Esophagus muscularis mucosa (tissue), 4 donors: ENCODE measurements around the gene DAB2IP. TPM values are rescaled to one million over a fixed set of nuclear protein-coding genes. Genes with fewer than 3 reads are reported as not detected.

Experiments
- DNase-seq: peaks from one replicate; pipeline ENCODE4 v3.0.0-alpha.2; 2017; ENCODE audit errors: extremely low spot score
- H3K27ac ChIP-seq, 4 donors: fragments of 200-600 bp; sonication (generic); replicated peaks in 1 of 4; 1 replicate in 3 of 4; 2 replicates in 1 of 4; pipeline ENCODE4 v1.5.1; 2016 to 2019; ENCODE audit warnings: mild to moderate bottlenecking in 1 of 4
- H3K27me3 ChIP-seq, 4 donors: fragments of 200-600 bp; sonication (generic); one replicate each; pipeline versions ENCODE4 v1.5.1 to v1.6.0; 2016 to 2019
- H3K36me3 ChIP-seq, 4 donors: fragments of 200-600 bp; sonication (generic); one replicate each; pipeline ENCODE4 v1.5.1; 2016 to 2019
- H3K4me1 ChIP-seq, 4 donors: fragments of 200-600 bp; sonication (generic); one replicate each; pipeline ENCODE4 v1.5.1; 2016 to 2019
- H3K4me3 ChIP-seq, 4 donors: fragments of 200-600 bp; sonication (generic); 1 replicate in 2 of 4; 2 replicates in 2 of 4; pipeline ENCODE4 v1.5.1; 2016 to 2019; ENCODE audit warnings: mild to moderate bottlenecking in 4 of 4, moderate library complexity in 1 of 4
- H3K9me3 ChIP-seq, 4 donors: fragments of 200-600 bp; sonication (generic); 1 replicate in 3 of 4; 2 replicates in 1 of 4; pipeline ENCODE4 v1.5.1; 2016 to 2019
- EP300 ChIP-seq: sonication (generic); formaldehyde crosslinking; IDR thresholded peaks from one replicate; pipeline ENCODE4 v1.6.1; 2017; ENCODE audit warnings: antibody characterized with exemption
- POLR2A ChIP-seq: fragments of 450-650 bp; IDR thresholded peaks from one replicate; pipeline ENCODE4 v1.6.1; 2017; ENCODE audit warnings: antibody characterized with exemption, moderate library complexity, mild to moderate bottlenecking, low read depth
- POLR2AphosphoS5 ChIP-seq, 2 donors: sonication (generic); formaldehyde crosslinking; IDR thresholded peaks; one replicate each; pipeline ENCODE4 v1.6.1; 2017; ENCODE audit warnings: antibody characterized with exemption in 2 of 2
- WGBS: methylation state at CpG from one replicate; pipeline ENCODE4 v1.1.5; 2018; 5-methylcytosine and 5-hydroxymethylcytosine counted together
- intact Hi-C: fragments of 100-400 bp; cut with DNase I; formaldehyde crosslinking; loops from one replicate; pipeline ENCODE4 v1.15.1; 2023
- total RNA-seq, 4 donors: library from RNA; depleted of rRNA; stranded (reverse); fragments of >200 nt; gene quantifications; one replicate each; pipeline versions ENCODE4 v1.1.0 to v1.2.1, GENCODE V29; 2016
- TF ChIP-seq, protein P1 (sequence below), 3 experiments: fragments of 200-600 bp in 2 of 3; fragments of 450-650 bp in 1 of 3; sonication (generic) in 2 of 3; IDR thresholded peaks; one replicate each; pipeline ENCODE4 v1.5.1; 2017 to 2019; ENCODE audit warnings: antibody characterized with exemption in 3 of 3, mild to moderate bottlenecking in 2 of 3, moderate library complexity in 1 of 3

Gene DAB2IP
- total RNA-seq, 4 donors from 2014 or later: 41.7 to 102 (median 62.4) TPM

DNA sequence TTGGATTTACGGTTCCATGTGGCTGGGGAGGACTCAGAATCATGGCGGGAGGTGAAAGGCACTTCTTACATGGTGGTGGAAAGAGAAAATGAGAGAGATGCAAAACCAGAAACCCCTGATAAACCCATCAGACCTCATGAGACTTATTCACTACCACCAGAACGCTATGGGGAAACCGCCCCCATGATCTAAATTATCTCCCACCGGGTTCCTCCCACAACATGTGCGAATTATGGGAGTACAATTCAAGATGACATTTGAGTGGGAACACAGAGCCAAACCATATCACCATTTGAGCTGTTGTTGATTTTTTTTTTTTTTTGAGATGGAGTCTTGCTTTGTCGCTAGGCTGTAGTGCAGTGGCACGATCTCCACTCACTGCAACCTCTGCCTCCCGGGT, 16.5 kb downstream of the DAB2IP start:
- peaks cover 0 to 5% (median 2%) of the 10 kb centered on the region in 4 donors for H3K36me3 ChIP-seq
- intact Hi-C loops: no loop called here
- 94% methylated on average over 9 of the region's 9 CpGs for WGBS

DNA sequence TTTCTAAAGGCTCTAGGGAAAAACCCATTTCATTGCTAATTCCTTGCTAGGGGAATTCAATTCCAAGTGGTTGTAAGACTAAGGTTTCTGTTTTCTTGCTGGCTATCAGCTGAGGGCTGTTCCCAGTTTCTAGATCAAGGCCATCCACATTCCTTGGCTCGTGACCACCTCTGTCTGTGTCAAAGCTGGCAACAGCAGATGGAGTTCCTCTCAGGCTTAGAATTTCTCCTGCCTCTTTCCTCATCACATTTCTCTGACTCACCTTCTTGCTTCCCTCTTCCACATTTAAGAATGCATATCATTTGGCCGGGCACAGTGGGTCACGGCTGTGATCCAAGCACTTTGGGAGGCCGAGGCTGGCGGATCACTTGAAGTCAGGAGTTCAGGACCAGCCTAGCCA, 19.0 kb downstream of the DAB2IP start:
- DNase-seq: no peak
- Histone ChIP-seq H3K4me3 (no peak overlapping the region), H3K27ac (peak overlapping the region in 1 of 4 donors; percentile 33), H3K36me3 (peaks cover 0 to 5% (median 2%) of the 10 kb centered on the region in 4 donors), H3K4me1 (peaks cover 48 to 69% (median 53%) of the 10 kb centered on the region in 4 donors), H3K27me3 (no peaks in the 10 kb centered on the region), H3K9me3 (no peaks in the 10 kb centered on the region)
- intact Hi-C loops: no loop called here
- 73% methylated on average over 5 of the region's 5 CpGs for WGBS
- TF ChIP-seq POLR2AphosphoS5 (IDR thresholded peaks at IDR 0.05): peak; percentile 37 to 48
- TF ChIP-seq EP300: no peak

More for the DNA sequence above, 16.5 kb downstream of the DAB2IP start:
- no peaks in the 10 kb centered on the region for H3K27me3 ChIP-seq
- H3K9me3 ChIP-seq: no peaks in the 10 kb centered on the region
- no peak overlapping the region for H3K27ac ChIP-seq
- DNase-seq: no peak
- H3K4me3 ChIP-seq: no peak overlapping the region
- TF ChIP-seq EP300 (no peak), POLR2AphosphoS5 (IDR thresholded peaks at IDR 0.05) (no peak), POLR2A (no peak)
- TF ChIP-seq, protein P1, sequence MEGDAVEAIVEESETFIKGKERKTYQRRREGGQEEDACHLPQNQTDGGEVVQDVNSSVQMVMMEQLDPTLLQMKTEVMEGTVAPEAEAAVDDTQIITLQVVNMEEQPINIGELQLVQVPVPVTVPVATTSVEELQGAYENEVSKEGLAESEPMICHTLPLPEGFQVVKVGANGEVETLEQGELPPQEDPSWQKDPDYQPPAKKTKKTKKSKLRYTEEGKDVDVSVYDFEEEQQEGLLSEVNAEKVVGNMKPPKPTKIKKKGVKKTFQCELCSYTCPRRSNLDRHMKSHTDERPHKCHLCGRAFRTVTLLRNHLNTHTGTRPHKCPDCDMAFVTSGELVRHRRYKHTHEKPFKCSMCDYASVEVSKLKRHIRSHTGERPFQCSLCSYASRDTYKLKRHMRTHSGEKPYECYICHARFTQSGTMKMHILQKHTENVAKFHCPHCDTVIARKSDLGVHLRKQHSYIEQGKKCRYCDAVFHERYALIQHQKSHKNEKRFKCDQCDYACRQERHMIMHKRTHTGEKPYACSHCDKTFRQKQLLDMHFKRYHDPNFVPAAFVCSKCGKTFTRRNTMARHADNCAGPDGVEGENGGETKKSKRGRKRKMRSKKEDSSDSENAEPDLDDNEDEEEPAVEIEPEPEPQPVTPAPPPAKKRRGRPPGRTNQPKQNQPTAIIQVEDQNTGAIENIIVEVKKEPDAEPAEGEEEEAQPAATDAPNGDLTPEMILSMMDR (IDR thresholded peaks at IDR 0.05): no peak
- H3K4me1 ChIP-seq: peaks cover 26 to 55% (median 39%) of the 10 kb centered on the region in 4 donors

DNA sequence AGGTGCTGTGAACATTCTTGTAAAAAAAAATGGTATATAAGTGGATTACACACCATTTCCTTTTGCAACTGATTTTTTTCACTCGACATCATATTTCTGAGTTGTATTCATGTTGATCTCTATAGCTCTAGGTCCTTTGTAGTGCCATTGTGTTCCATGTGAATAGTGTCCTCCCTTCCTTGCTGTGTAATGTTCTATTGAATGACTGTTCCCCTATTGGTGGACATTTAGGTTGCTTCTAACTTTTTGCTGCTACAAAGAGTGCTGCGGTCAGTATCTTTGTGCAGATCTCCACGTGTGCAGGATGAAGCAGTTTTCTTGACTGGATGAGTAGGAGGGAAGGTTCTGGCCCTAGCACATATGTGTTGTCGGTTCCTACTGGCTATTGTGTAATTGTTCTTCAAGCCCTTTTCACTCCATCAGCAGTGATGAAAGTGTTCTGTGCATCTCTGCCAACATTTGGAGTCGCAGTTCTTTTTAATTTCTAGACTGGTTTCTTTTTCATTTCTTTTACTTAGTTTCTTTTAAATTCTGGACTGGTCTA, 20.2 kb downstream of the DAB2IP start:
- intact Hi-C loops: no loop called here
- Histone ChIP-seq H3K27ac (peak overlapping the region in 1 of 4 donors; percentile 49), H3K4me1 (peaks cover 61 to 81% (median 66%) of the 10 kb centered on the region in 4 donors)

DNA sequence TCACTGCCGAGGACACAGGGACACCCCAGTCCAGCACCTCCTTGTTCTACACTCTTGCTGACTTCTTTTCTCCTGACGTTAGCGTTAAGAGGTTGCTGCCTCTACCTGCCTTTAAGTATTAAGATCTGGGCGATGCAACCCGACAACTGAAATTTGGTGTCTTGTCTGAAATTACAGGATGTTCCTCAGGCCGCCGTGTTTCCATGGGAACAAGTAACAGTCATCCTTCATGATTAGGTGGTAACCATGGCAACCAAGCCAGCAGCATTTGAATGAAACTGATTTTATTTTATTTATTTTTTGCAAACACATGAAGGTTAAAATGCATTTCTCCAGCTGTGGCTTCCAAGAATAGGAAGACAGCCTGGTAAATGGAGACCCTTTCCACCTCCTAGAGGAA, 20.8 kb downstream of the DAB2IP start:
- Histone ChIP-seq H3K36me3 (peaks cover 0 to 5% (median 2%) of the 10 kb centered on the region in 4 donors), H3K4me1 (peaks cover 63 to 82% (median 71%) of the 10 kb centered on the region in 4 donors), H3K9me3 (no peaks in the 10 kb centered on the region), H3K27ac (peak overlapping the region in 1 of 4 donors; percentile 49), H3K27me3 (no peaks in the 10 kb centered on the region), H3K4me3 (no peak overlapping the region)
- intact Hi-C loops: no loop called here
- TF ChIP-seq POLR2AphosphoS5 (IDR thresholded peaks at IDR 0.05): no peak
- no peak for TF ChIP-seq POLR2A
- no peak for TF ChIP-seq EP300
- TF ChIP-seq, protein P1 (IDR thresholded peaks at IDR 0.05): no peak
- DNase-seq: no peak
- WGBS: 91% methylated on average over 7 of the region's 7 CpGs

More for the DNA sequence above, 20.2 kb downstream of the DAB2IP start:
- WGBS: 63% methylated on average over 5 of the region's 5 CpGs
- Histone ChIP-seq H3K36me3 (peaks cover 0 to 5% (median 2%) of the 10 kb centered on the region in 4 donors), H3K9me3 (no peaks in the 10 kb centered on the region), H3K27me3 (no peaks in the 10 kb centered on the region), H3K4me3 (no peak overlapping the region)
- peak in 1 of 2 donors; percentile 36 for TF ChIP-seq POLR2AphosphoS5 (IDR thresholded peaks at IDR 0.05)
- TF ChIP-seq, protein P1 (IDR thresholded peaks at IDR 0.05): no peak
- no peak for DNase-seq

DNA sequence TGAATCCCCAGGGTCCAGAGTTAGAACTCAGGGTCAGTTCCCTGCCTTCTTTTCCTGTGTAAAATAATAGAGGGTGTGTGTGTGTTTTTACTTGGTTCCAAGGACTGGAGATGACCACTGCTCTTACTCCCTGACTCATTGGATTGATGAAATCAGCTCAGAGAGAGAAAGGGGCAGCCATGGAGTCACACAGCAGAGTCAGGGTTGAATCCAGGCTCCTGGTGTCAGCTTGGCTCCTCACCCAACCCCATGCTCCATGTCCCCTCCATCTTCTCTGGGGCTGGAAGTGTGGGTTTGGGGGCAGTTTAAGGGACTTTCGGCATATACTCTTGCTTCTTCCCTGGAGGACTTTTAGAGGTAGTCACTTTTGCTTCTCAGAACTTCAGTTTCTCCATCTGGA, 21.6 kb downstream of the DAB2IP start:
- no peak overlapping the region for H3K4me3 ChIP-seq
- 100% methylated on average over 1 of the region's 1 CpG for WGBS
- peaks cover 0 to 5% (median 2%) of the 10 kb centered on the region in 4 donors for H3K36me3 ChIP-seq
- no peak overlapping the region for H3K27ac ChIP-seq
- no peaks in the 10 kb centered on the region for H3K9me3 ChIP-seq
- DNase-seq: no peak
- intact Hi-C loops: no loop called here
- H3K4me1 ChIP-seq: peaks cover 63 to 83% (median 72%) of the 10 kb centered on the region in 4 donors
- H3K27me3 ChIP-seq: no peaks in the 10 kb centered on the region
- TF ChIP-seq POLR2A (no peak), EP300 (no peak), POLR2AphosphoS5 (IDR thresholded peaks at IDR 0.05) (no peak)
- TF ChIP-seq, protein P1 (IDR thresholded peaks at IDR 0.05): no peak
